ENCODE results near the gene GPR143. TPM values are rescaled to one million over a fixed set of nuclear protein-coding genes. Genes with fewer than 3 reads are reported as not detected.

The GPR143 gene
- total and polyA plus RNA-seq, 2 of the 4 experiments (the other 2 are of a cell fraction): 0.07 TPM; not detected in 1

DNA sequence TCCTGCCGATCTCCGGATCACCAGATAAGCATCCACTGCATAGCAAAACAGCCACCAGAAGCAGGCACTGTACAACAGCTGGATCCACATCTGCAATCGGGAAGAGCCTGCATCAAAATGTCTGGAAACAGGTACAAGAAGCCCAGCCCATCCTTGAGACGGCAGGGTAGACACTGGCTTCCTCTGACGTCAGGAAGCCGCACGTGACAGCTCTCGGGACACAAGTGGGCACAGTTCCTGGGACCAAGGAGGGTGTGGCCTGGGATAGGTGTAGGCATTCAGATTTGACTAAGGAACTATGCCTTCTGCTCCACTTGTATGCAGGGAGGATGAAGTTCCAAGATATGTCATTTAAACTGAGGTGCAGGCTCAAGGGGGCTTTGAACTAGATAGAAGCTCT lies 6.3 kb downstream of the GPR143 start:
- CTCF ChIA-PET: no interaction called here

More for the DNA sequence above, 6.3 kb downstream of the GPR143 start:
- Histone ChIP-seq H3K4me1 (ENCODE audit: control insufficient read depth, insufficient read depth, low read length) (no peaks in the 10 kb centered on the region), H2BK20ac (ENCODE audit: low read depth, low read length) (no peak overlapping the region), H2BK15ac (ENCODE audit: low read depth, low read length) (no peak overlapping the region), H4K5ac (ENCODE audit: low read depth, low read length) (no peak overlapping the region), H3K4ac (ENCODE audit: low read depth, low read length) (no peak overlapping the region), H3K27ac (ENCODE audit: insufficient read depth, low read length) (no peak overlapping the region), H3K9ac (ENCODE audit: low read depth, low read length) (no peak overlapping the region), H3K9me1 (ENCODE audit: insufficient read depth, low read length) (no peaks in the 10 kb centered on the region), H3K23ac (ENCODE audit: low read depth, low read length) (no peak overlapping the region), H2BK5ac (ENCODE audit: low read depth, low read length, poor library complexity, severe bottlenecking) (no peak overlapping the region), H3K14ac (replicated peaks; ENCODE audit: low read depth, low read length) (no peak overlapping the region), H3K18ac (ENCODE audit: low read depth, low read length) (no peak overlapping the region), H3K4me3 (ENCODE audit: insufficient read depth, low read depth, low read length) (no peak overlapping the region), H3K79me1 (ENCODE audit: low read depth in 1 of 2, low read length in 2 of 2) (no peaks in the 10 kb centered on the region), H3K56ac (ENCODE audit: extremely low read depth, insufficient read depth, low read length) (no peak overlapping the region), H2AK9ac (replicated peaks; ENCODE audit: low read depth, low read length, poor library complexity) (no peak overlapping the region), H3K27me3 (ENCODE audit: control insufficient read depth, insufficient read depth, low read length) (peaks cover 4% of the 10 kb centered on the region), H3K9me3 (ENCODE audit: control insufficient read depth, insufficient read depth, low read length) (peaks cover 6% of the 10 kb centered on the region; the same call in 1 of the 2 replicates), H3K36me3 (ENCODE audit: control insufficient read depth, insufficient read depth, low read length) (no peaks in the 10 kb centered on the region), H2AFZ (replicated peaks; ENCODE audit: low read length, poor library complexity) (no peak overlapping the region), H3K4me2 (ENCODE audit: low read depth, low read length) (no peak overlapping the region), H4K8ac (ENCODE audit: low read depth in 2 of 2, low read length in 2 of 2) (no peak overlapping the region), H2BK120ac (ENCODE audit: low read depth, low read length) (no peak overlapping the region), H4K91ac (ENCODE audit: insufficient read depth, low read depth, low read length) (no peak overlapping the region), H2AK5ac (ENCODE audit: low read depth, low read length) (no peak overlapping the region), H4K20me1 (ENCODE audit: insufficient read depth, low read length) (no peaks in the 10 kb centered on the region)
- dilution Hi-C loops (cut with HindIII; ENCODE audit: low sequenced_read_pairs, unreplicated experiment) (no loop called here), intact Hi-C loops (cut with micrococcal nuclease) (no loop called here), in situ Hi-C loops (cut with MboI; ENCODE audit: low sequenced_read_pairs) (no loop called here)
- ATAC-seq (ENCODE audit: low read depth): no peak
- no TSS peak for BruUV-seq (replicated peaks)
- POLR2A ChIA-PET (ENCODE audit: unreplicated experiment): no interaction called here
- DNase-seq: no peak
- WGBS, 2 experiments (ENCODE audit: extremely low coverage in 2 of 2, insufficient read length in 1 of 2): 60% methylated on average over 3 of the region's 8 CpGs; no CpG with 5 or more reads in 1 of the 2 experiments
- TF ChIP-seq RAD21 (IDR thresholded peaks at IDR 0.05; ENCODE audit: low read length) (no peak), BHLHE40 (IDR thresholded peaks at IDR 0.05; ENCODE audit: low read depth, low read length) (no peak), RCOR1 (IDR thresholded peaks at IDR 0.05; ENCODE audit: insufficient replicate concordance, low read length) (no peak), FOS (IDR thresholded peaks at IDR 0.05; ENCODE audit: low read depth, low read length) (no peak), MAFK (IDR thresholded peaks at IDR 0.05; ENCODE audit: low read depth, low read length) (no peak)
- TF ChIP-seq, protein P1, sequence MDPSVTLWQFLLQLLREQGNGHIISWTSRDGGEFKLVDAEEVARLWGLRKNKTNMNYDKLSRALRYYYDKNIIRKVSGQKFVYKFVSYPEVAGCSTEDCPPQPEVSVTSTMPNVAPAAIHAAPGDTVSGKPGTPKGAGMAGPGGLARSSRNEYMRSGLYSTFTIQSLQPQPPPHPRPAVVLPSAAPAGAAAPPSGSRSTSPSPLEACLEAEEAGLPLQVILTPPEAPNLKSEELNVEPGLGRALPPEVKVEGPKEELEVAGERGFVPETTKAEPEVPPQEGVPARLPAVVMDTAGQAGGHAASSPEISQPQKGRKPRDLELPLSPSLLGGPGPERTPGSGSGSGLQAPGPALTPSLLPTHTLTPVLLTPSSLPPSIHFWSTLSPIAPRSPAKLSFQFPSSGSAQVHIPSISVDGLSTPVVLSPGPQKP (IDR thresholded peaks at IDR 0.05; ENCODE audit: borderline replicate concordance, low read depth, low read length): no peak
